ENCODE results near the gene MAZ. TPM values are rescaled to one million over a fixed set of nuclear protein-coding genes. Genes with fewer than 3 reads are reported as not detected.

The MAZ gene
- total and polyA plus RNA-seq, 2 of the 8 experiments (the other 6 are each of a cell fraction or from before 2014, with no cell fraction given): 219 to 380 TPM

DNA sequence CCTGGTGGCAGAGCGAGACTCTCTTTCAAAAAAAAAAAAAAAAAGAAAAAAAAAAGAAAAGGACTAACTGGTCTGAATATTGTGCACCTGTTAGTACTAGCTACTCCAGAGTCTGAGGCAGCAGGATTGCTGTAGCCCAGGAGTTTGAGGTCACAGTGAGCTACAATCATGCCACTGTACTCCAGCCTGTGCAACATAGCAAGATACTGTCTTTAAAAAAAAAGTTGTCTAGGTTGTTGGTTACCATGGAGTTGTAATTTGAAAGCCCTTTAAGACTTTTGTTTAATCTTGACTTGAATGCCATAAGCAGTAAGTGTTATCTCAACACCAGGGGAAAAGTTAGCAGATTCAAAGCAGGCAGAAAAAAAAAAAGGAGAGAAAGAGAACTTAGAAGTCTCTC lies 49.7 kb upstream of the MAZ start:
- Histone ChIP-seq H3K79me1 (ENCODE audit: low read depth, low read length) (no peaks in the 10 kb centered on the region), H3K4me2 (ENCODE audit: insufficient read depth in 1 of 2, low read depth in 2 of 2, low read length in 2 of 2) (no peak overlapping the region), H3K9me3 (ENCODE audit: insufficient read depth in 2 of 2, low read depth in 1 of 2, low read length in 1 of 2) (no peaks in the 10 kb centered on the region), H2AFZ (ENCODE audit: low read length) (no peak overlapping the region), H4K91ac (replicated peaks; ENCODE audit: insufficient read length, low read length) (no peak overlapping the region), H3K14ac (ENCODE audit: insufficient read length) (no peak overlapping the region), H3K23ac (ENCODE audit: insufficient read length) (no peak overlapping the region), H3K4me1 (replicated peaks in 1 of 4; ENCODE audit: control insufficient read depth in 3 of 4, insufficient read depth in 4 of 4, low read length in 3 of 4) (no peaks in the 10 kb centered on the region), H3K23me2 (ENCODE audit: low read depth, low read length) (no peaks in the 10 kb centered on the region), H2BK5ac (ENCODE audit: low read depth, low read length) (no peak overlapping the region), H4K5ac (ENCODE audit: insufficient read length, low read depth, low read length) (no peak overlapping the region), H3K27me3 (replicated peaks in 1 of 4; ENCODE audit: control insufficient read depth in 3 of 4, extremely low read depth in 1 of 4, insufficient read depth in 3 of 4, low read length in 3 of 4) (no peaks in the 10 kb centered on the region), H2BK120ac (replicated peaks; ENCODE audit: low read depth, low read length) (no peak overlapping the region), H2BK15ac (ENCODE audit: low read length) (no peak overlapping the region), H3K4me3 (ENCODE audit: extremely low read depth in 1 of 4, insufficient read depth in 2 of 4, low read depth in 3 of 4, low read length in 4 of 4) (no peak overlapping the region), H3K9ac (replicated peaks in 1 of 4; ENCODE audit: extremely low read depth in 1 of 4, low read depth in 3 of 4, low read length in 3 of 4) (no peak overlapping the region), H4K20me1 (replicated peaks in 1 of 2; ENCODE audit: control insufficient read depth in 1 of 2, insufficient read depth in 2 of 2, low read length in 2 of 2) (no peaks in the 10 kb centered on the region), H4K8ac (ENCODE audit: extremely low read depth, insufficient read depth, low read length) (no peak overlapping the region), H3K36me3 (ENCODE audit: control insufficient read depth in 2 of 4, insufficient read depth in 4 of 4, low read length in 3 of 4) (no peaks in the 10 kb centered on the region), H3K4ac (replicated peaks; ENCODE audit: insufficient read length, low read depth, low read length) (no peak overlapping the region), H2AK5ac (ENCODE audit: low read depth, low read length) (no peak overlapping the region), H2BK20ac (ENCODE audit: low read length) (no peak overlapping the region), H2BK12ac (ENCODE audit: low read depth, low read length) (no peak overlapping the region), H3K56ac (replicated peaks; ENCODE audit: insufficient read length, low read depth, low read length) (no peak overlapping the region), H3K79me2 (ENCODE audit: control insufficient read depth in 1 of 2, insufficient read depth in 2 of 2, low read length in 2 of 2) (no peaks in the 10 kb centered on the region), H3K18ac (ENCODE audit: extremely low read depth, low read length) (no peak overlapping the region), H3K27ac (ENCODE audit: low read depth, low read length) (no peak overlapping the region)
- DNase-seq (ENCODE audit: low read depth in 1 of 2, low spot score in 2 of 2) (no peak), FAIRE-seq (no peak)
- ChIA-PET POLR2A (ENCODE audit: partially characterized antibody) (interaction anchor here (0.6 to 3.6 kb wide), 7 partner anchors 10 to 45 kb away, joined by 3 to 17 read pairs (median 5); partner anchors contain the start of genes C16orf54 and KIF22), CTCF (ENCODE audit: partially characterized antibody) (interaction anchor here (0.6 to 7.0 kb wide), 9 partner anchors 9 to 98 kb away, joined by 3 to 29 read pairs (median 3); no protein-coding TSS in a partner anchor)
- WGBS, 2 experiments (ENCODE audit: extremely low coverage in 1 of 2, insufficient coverage in 1 of 2, insufficient read length in 1 of 2, insufficient replicate concordance in 2 of 2, low coverage in 1 of 2, low lambda C conversion rate in 2 of 2, missing lambda C conversion rate in 1 of 2): 90% methylated on average over 1 of the region's 1 CpG; no CpG with 5 or more reads in 1 of the 2 experiments
- TF ChIP-seq CREB1 (IDR thresholded peaks at IDR 0.05) (no peak), SIN3A (conservative IDR thresholded peaks at IDR 0.05 in 1 of 2, IDR thresholded peaks at IDR 0.05 in 1 of 2; ENCODE audit: low read depth in 1 of 2, low read length in 2 of 2) (no peak), EP300 (IDR thresholded peaks at IDR 0.05; ENCODE audit: borderline replicate concordance in 1 of 2, low read depth in 2 of 2, low read length in 2 of 2) (no peak)
- TF ChIP-seq, protein P1, sequence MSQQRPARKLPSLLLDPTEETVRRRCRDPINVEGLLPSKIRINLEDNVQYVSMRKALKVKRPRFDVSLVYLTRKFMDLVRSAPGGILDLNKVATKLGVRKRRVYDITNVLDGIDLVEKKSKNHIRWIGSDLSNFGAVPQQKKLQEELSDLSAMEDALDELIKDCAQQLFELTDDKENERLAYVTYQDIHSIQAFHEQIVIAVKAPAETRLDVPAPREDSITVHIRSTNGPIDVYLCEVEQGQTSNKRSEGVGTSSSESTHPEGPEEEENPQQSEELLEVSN (IDR thresholded peaks at IDR 0.05): no peak

All from H1 (cell line).